RPMI8226 (cell line): ENCODE results near the gene UFD1.

ENCODE experiments used
- DNase-seq: peaks from one replicate; pipeline ENCODE4 v3.0.0-alpha.2; 2015

The UFD1 gene

DNA sequence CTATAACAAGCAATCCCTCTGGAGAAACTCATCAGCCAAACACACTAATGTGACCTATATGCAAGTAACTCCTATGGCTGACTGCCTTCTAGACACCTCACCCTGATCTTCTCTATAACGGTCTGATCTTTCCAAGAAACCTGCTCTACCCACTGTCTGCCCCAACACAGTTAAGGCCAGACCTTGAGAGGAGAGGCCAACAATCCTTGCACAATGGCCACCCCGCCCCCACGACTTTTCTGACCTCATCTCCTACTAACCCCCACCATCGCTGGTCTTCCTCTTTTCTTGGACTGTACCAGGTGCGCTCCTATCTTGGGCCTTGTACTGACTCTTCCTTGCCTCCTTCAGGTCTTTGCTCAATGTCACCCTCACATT, 59.9 kb downstream of the UFD1 start:
- DNase-seq, result peak; percentile 57

DNA sequence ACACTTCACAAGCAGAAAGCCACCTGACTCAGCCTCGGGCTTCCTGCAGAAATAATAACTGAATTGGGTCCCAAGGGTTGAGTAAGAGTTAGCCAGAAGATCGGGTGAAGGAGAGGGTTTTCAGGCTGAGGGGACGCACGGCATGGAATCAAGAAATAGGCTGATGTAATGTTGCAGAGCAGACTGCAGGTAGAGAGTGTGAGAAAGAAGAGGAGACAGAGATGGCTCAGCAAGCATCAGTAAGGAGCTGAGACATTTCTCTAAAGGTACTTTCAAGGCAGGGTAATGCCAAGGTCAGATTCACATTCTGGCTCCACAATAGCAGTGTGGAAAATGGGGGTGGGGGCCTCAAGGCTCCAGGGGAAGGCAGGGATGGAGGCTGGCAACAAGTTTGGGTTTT, 66.1 kb downstream of the UFD1 start:
- no peak for DNase-seq

DNA sequence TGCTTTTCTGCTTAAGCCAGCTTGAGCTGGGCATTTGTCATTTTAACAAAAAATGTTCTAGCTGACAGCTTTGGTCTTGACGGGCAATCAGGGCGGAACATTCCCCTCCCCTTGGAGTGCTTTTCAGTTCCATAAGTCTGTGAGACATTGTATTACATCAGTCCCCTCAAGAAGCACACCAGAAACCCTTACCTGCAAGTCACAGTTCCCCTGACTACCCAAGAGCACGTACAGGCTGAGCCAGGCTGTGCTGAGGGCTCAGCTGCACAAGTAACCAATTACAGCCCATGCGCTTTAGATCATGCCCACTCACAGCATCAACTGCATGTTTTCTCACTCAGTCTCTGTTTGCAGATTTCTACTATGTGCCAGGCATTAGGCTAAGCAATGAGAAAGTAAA, 66.5 kb downstream of the UFD1 start:
- DNase-seq, result no peak

DNA sequence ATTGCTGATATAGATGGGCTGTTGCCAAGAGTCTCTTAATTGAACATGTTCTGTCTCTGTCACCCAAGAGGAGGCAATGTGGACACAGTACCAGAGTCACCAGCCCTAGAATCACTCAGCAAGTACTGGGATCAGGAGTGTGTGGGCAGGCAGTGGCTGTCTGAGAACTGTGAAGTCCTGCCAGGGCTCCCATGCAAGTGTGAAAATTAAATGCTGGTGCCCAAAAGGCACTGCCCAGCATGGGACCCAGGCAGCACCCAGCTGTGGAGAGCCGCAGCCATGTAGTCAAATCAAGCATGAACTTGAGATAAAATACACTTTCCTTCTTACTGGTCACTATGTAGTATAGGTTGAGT, 67.3 kb downstream of the UFD1 start:
- no peak for DNase-seq

DNA sequence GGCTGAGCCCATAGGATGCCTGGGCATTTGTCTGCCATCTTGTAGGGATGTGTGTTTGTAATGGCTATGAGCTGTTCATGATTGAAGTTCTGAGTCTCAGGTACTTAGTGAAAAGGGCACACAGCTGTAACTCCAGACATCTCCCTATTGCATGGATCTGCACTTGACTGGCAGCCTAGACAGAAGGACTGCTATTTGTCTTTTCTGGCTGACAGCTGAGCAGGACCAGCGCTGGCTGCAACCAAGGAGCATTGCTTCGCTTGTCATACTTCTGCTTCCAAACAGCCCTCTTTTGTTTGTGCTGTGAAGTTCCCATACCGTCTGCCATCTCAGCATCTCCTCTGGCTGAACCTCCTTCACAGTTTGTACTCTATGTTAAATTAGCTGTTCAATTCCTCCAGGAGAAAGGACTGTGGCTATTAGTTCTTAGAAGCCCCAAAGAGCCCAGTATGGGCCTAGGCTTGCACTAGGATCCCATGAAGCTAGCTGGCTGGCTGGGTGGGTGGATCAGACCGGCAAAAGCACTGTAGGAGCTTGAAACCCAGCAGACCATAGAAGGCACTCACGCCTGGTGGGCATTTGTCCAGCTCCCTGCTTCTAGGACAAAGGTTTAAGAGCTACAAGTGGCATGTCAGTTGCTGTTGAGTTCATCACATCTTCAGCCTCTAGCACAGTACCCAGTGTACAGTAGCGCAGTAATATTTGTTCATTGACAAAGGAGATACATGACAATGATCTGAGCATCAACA, 67.9 kb downstream of the UFD1 start:
- DNase-seq, result no peak

GRCh38 chr22:19407649-19408606, 71.1 kb downstream of the UFD1 start:
- DNase-seq, result no peak

DNA sequence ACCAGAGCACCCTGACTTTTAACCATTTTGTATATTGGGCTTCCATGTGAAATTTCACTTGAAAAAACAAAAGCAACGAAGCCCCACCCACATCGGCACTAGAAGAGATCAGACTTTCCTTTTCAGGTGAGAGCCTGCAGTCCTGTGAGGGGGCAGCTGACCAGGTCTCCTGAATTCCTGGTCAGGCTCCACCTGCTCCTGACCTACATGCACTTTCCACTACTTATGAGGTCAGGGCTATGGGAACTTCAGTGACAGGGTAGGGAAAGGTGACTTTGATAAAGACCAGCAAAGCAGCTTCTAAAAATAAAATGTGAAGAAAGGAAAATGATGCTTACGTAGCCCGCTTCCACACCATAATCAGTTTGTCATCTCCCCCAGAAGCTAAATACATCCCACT, 72.1 kb downstream of the UFD1 start:
- no peak for DNase-seq

- DNase-seq, result no peak
Observed at GRCh38 chr22:19406281-19406811, 72.6 kb downstream of the UFD1 start.

GRCh38 chr22:19405652-19406051, 73.3 kb downstream of the UFD1 start:
- DNase-seq, result no peak

DNA sequence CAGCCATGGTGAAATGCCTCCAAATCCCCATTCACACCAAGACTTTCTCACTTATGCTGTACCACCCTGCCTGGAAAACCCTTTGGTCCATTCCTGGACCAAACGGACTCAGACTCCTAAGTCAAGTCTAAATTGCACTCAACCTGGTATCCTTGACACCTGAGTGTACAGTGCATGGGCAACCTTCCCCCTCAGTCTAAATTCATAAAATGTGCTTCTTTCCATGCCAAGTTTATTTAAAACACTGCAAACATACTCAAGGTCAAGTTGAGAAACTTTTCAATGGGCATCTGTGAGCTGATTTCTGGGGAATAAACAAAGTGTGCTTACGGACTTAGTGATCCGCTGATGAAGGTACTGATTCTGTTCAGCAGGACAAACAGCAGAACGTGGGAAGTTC, 73.9 kb downstream of the UFD1 start:
- no peak for DNase-seq

DNA sequence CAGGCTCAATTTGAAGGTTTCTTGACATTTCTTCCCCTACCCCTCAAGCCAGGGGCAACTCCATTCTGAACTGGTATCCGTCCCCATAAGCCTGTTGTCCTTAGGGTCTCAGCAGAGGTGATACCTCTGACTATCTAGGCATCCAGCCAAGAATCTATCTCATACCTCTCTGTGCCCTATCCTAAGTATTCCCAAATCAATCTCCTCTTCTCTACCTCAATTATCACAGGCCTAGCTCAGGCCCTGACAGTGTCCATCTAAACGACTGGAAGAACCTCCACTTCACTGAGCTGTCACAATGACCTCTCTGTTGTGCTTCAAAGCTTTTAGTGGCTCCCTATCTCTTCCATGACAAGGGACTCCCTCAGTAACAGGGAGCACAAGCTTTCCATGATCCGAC, 74.3 kb downstream of the UFD1 start:
- no peak for DNase-seq

- DNase-seq, result no peak
Observed at GRCh38 chr22:19402642-19403191, 76.3 kb downstream of the UFD1 start.

DNA sequence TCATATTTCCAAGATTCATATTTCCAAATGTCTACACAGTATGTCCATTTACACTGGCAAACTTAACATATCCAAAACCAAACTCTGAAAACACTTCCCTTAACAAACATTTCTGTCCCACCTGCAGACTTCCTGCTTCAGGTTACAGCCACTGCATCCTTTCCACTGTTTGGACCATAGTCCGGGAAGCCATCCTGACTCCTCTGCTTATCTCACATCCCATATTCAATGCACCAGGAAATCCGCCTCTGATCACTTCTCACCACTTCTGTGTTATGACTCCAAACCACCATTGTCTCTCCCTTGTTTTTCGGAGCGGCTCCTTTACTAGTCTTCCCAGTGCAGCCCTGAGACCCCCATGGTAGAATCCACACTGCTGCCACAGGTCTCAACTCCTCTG, 77.5 kb downstream of the UFD1 start:
- DNase-seq, result no peak

GRCh38 chr22:19400881-19401280, 78.1 kb downstream of the UFD1 start:
- no peak for DNase-seq
